ENCODE results near the gene FASLG.

- TF ChIP-seq POLR2A (IDR thresholded peaks at IDR 0.05) (no peak), CTCF (IDR thresholded peaks at IDR 0.05) (no peak)
Measured at GRCh38 chr1:172626845-172627244, 32.1 kb upstream of the FASLG start.
